Transverse colon (tissue), 4 donors: ENCODE measurements around the gene LMO7. TPM values are rescaled to one million over a fixed set of nuclear protein-coding genes. Genes with fewer than 3 reads are reported as not detected.

Experiments
- DNase-seq: peaks from one replicate; pipeline ENCODE4 v3.0.0-alpha.2; 2019
- H3K27ac ChIP-seq, 4 donors: fragments of 200-600 bp; sonication (generic); 2 replicates each; pipeline ENCODE4 v1.5.1; 2016 to 2018; ENCODE audit warnings: inconsistent platforms in 4 of 4
- H3K27me3 ChIP-seq: fragments of 200-600 bp; sonication (generic); 2 replicates; pipeline ENCODE4 v1.5.1; 2017; ENCODE audit warnings: inconsistent platforms
- H3K36me3 ChIP-seq, 4 donors: fragments of 200-600 bp; sonication (generic); 2 replicates each; pipeline ENCODE4 v1.5.1; 2017 to 2019; ENCODE audit warnings: inconsistent platforms in 4 of 4
- H3K4me1 ChIP-seq, 4 donors: fragments of 200-600 bp; sonication (generic); 2 replicates each; pipeline ENCODE4 v1.5.1; 2017 to 2020; ENCODE audit warnings: inconsistent platforms in 4 of 4
- H3K4me3 ChIP-seq, 4 donors: fragments of 200-600 bp; sonication (generic); 1 replicate in 1 of 4; 2 replicates in 3 of 4; pipeline versions ENCODE4 v1.5.1 to v1.6.1; 2017 to 2019; ENCODE audit warnings: inconsistent platforms in 4 of 4
- H3K9me3 ChIP-seq, 2 donors: fragments of 200-600 bp; sonication (generic); 2 replicates each; pipeline ENCODE4 v1.5.1; 2017 to 2019; ENCODE audit warnings: inconsistent platforms in 2 of 2
- EP300 ChIP-seq: sonication (generic); formaldehyde crosslinking; IDR thresholded peaks from one replicate; pipeline ENCODE4 v1.6.1; 2017; ENCODE audit warnings: antibody characterized with exemption, low read depth
- POLR2A ChIP-seq: fragments of 450-650 bp; IDR thresholded peaks from one replicate; pipeline ENCODE4 v1.6.1; 2016; ENCODE audit warnings: antibody characterized with exemption, mild to moderate bottlenecking, moderate library complexity
- POLR2AphosphoS5 ChIP-seq, 3 donors: sonication (generic); formaldehyde crosslinking; IDR thresholded peaks; one replicate each; pipeline ENCODE4 v1.6.1; 2016; ENCODE audit warnings: antibody characterized with exemption in 3 of 3
- WGBS, 2 donors: methylation state at CpG; one replicate each; pipeline ENCODE4 v1.1.5; 2018; ENCODE audit warnings: low coverage in 1 of 2; 5-methylcytosine and 5-hydroxymethylcytosine counted together
- in situ Hi-C, 4 donors: fragments of 200-750 bp; cut with MboI; loops; one replicate each; pipeline versions ENCODE4 v1.15.0 to v1.15.1; 2017; ENCODE audit warnings: low sequenced_read_pairs in 3 of 4, low pct_ligation_motif_present in 1 of 4, low pct_unique_long_range_greater_than_20kb in 1 of 4
- intact Hi-C: fragments of 100-400 bp; cut with DNase I; formaldehyde crosslinking; loops from one replicate; pipeline ENCODE4 v1.15.1; 2023; ENCODE audit warnings: low total_unique reads
- total RNA-seq, 4 donors: library from RNA; depleted of rRNA; stranded (reverse); fragments of >200 nt; gene quantifications; one replicate each; pipeline ENCODE4 v1.1.0, GENCODE V29; 2016
- TF ChIP-seq, protein P1 (sequence below), 5 experiments: fragments of 200-600 bp in 3 of 5; fragments of 450-650 bp in 2 of 5; sonication (generic) in 3 of 5; IDR thresholded peaks; 1 replicate in 2 of 5; 2 replicates in 3 of 5; pipeline ENCODE4 v1.5.1; 2016 to 2017; ENCODE audit warnings: antibody characterized with exemption in 5 of 5, inconsistent platforms in 3 of 5, mild to moderate bottlenecking in 2 of 5, moderate library complexity in 1 of 5

Gene LMO7
- total RNA-seq, 4 donors from 2014 or later, result 82.6 to 304 (median 190) TPM

DNA sequence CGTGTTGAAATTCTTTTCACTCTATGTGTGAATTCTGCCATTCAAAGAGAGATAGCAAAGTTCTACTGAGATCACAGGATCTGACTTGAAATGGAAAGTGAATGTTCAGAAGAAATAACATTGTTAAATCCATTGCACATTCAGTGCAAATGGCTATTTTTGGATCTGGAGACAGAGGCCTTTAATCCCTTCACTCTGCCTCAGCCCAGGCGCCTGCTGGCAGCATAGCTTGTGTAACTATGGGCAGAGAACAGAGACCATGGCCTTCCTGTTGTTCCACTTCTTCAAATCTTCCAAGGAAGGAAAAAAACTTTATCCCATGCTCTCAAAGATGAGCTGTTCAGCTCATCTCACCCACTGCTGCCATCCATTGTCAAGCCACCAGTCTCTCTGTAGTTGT, 265.4 kb downstream of the LMO7 start:
- TF ChIP-seq POLR2A, result no peak
- no peak for TF ChIP-seq EP300
- TF ChIP-seq POLR2AphosphoS5 (IDR thresholded peaks at IDR 0.05), result no peak
- TF ChIP-seq, protein P1, sequence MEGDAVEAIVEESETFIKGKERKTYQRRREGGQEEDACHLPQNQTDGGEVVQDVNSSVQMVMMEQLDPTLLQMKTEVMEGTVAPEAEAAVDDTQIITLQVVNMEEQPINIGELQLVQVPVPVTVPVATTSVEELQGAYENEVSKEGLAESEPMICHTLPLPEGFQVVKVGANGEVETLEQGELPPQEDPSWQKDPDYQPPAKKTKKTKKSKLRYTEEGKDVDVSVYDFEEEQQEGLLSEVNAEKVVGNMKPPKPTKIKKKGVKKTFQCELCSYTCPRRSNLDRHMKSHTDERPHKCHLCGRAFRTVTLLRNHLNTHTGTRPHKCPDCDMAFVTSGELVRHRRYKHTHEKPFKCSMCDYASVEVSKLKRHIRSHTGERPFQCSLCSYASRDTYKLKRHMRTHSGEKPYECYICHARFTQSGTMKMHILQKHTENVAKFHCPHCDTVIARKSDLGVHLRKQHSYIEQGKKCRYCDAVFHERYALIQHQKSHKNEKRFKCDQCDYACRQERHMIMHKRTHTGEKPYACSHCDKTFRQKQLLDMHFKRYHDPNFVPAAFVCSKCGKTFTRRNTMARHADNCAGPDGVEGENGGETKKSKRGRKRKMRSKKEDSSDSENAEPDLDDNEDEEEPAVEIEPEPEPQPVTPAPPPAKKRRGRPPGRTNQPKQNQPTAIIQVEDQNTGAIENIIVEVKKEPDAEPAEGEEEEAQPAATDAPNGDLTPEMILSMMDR (IDR thresholded peaks at IDR 0.05), result no peak
- 65 to 79% methylated on average over 2 of the region's 2 CpGs for WGBS, 2 donors
- H3K4me1 ChIP-seq, result no peaks in the 10 kb centered on the region
- H3K27ac ChIP-seq, result no peak overlapping the region
- intact Hi-C loops, result no loop called here
- H3K4me3 ChIP-seq, result no peak overlapping the region
- in situ Hi-C loops, result no loop called here
- DNase-seq, result no peak
- H3K27me3 ChIP-seq, result no peaks in the 10 kb centered on the region
- H3K9me3 ChIP-seq, result no peaks in the 10 kb centered on the region
- no peaks in the 10 kb centered on the region for H3K36me3 ChIP-seq

DNA sequence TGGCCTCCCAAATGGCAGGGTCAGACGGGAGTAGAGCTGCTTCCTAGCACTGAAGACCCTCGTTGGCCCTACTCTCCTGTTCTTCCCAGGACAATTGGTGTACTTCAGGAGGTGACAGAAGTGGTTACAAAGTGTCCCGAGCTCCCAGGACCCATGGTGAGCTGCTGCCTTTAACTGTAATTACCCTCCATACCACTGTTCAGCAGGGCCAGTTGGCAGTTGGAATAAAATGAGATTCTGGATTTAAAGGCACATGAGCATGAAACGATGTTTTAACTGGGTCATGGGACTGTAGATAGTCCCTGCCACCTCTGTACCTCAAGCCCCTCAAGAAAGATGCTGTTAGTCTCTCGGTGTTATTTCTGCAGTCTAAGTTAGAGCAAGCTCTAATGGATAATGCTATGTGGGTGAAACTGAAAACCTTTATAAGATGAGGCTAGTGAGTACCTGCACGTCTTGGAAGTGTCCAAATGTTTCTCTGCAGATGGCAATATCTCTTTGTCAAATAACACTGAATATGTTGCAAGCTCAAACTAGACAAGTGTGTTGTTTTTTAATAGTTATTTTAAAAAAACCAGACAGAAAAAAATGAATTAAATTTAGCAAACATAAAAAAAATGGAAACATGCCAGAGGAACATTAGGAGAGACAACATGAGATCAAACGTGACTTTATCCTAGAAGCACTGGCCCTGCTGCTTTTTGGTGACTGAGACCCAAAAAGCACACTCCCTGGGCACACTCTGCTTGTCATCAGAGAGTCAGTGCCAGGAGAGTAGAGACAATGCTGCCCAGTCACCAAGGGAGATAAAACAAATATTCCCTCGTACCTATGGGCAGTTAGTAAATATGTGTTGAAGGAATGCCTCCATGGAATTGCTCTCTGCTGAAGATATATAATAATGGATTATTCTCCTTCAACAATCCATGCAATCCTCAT, 266.3 kb downstream of the LMO7 start:
- no peaks in the 10 kb centered on the region for H3K4me1 ChIP-seq
- H3K27ac ChIP-seq, result no peak overlapping the region
- 58 to 69% methylated on average over 5 to 8 of the region's 8 CpGs for WGBS, 2 donors
- DNase-seq, result no peak
- H3K27me3 ChIP-seq, result no peaks in the 10 kb centered on the region
- in situ Hi-C loops, result no loop called here
- H3K9me3 ChIP-seq, result no peaks in the 10 kb centered on the region
- intact Hi-C loops, result no loop called here
- no peaks in the 10 kb centered on the region for H3K36me3 ChIP-seq
- H3K4me3 ChIP-seq, result no peak overlapping the region
- TF ChIP-seq EP300, result no peak
- no peak for TF ChIP-seq POLR2A

DNA sequence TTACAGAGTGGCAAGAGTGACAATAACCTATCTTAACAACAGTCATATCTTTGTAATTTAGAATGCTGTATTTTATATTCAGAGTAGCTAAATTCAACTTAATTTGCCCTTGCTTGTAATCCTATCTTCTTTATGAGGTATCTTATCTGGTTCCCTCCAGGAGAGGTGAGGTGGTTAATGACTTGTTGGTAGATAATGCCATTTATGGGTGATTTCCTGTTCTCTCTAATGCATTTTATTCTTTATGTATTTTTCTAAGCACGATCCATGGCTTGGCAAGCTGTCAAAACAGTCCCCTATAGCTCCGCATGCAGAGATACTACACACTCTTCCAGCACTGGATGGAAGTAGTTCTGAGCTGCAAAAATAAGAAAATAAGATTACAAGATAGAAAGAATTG, 267.9 kb downstream of the LMO7 start:
- no peaks in the 10 kb centered on the region for H3K36me3 ChIP-seq
- no peak for TF ChIP-seq EP300
- TF ChIP-seq POLR2A, result no peak
- intact Hi-C loops (no loop called here), in situ Hi-C loops (no loop called here)
- WGBS, 2 donors, result 43 to 81% methylated on average over 2 of the region's 2 CpGs
- no peak for DNase-seq
- no peaks in the 10 kb centered on the region for H3K4me1 ChIP-seq
- H3K9me3 ChIP-seq, result no peaks in the 10 kb centered on the region
- H3K27me3 ChIP-seq, result no peaks in the 10 kb centered on the region
- H3K27ac ChIP-seq, result no peak overlapping the region
- H3K4me3 ChIP-seq, result no peak overlapping the region

DNA sequence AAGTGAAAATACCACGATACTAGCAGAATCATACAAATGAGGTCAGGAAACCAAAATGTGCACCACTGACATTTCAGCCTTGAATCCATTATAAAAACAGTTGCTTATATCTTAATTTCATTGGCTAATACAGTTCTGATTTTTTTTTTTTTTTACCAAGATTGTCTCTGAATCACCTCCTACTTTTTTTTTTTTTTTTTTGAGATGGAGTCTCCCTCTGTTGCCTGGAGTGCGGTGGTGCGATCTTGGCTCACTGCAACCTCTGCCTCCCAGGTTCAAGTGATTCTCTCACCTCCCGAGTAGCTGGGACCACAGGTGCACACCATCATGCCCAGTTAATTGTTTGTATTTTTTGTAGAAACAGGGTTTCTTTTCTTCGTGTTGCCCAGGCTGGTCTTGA, 270.2 kb downstream of the LMO7 start:
- in situ Hi-C loops, result no loop called here
- Histone ChIP-seq H3K27ac (no peak overlapping the region), H3K36me3 (no peaks in the 10 kb centered on the region), H3K4me3 (no peak overlapping the region), H3K27me3 (no peaks in the 10 kb centered on the region), H3K4me1 (no peaks in the 10 kb centered on the region), H3K9me3 (no peaks in the 10 kb centered on the region)
- no peak for DNase-seq
- intact Hi-C loops, result no loop called here
- TF ChIP-seq POLR2AphosphoS5 (IDR thresholded peaks at IDR 0.05) (no peak), EP300 (no peak), POLR2A (no peak)
- TF ChIP-seq, protein P1 (IDR thresholded peaks at IDR 0.05), result no peak
- 63 to 83% methylated on average over 2 to 5 of the region's 5 CpGs for WGBS, 2 donors

DNA sequence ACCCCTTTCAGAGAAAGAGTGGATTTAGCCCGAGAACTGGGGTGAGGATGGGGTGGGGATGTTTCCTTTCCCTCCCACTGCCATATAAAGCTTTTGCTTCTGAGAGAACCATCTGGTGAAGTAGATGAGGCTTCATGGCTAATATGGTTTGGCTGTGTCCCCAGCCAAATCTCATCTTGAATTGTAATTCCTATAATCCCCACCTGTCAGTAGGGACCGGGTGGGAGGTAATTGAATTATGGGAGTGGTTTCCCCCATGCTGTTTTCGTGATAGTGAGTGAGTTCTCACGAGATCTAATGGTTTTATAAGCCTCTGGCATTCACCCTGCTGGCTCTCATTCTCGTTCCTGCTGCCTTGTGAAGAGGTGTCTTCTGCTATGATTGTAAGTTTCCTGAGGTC, 270.9 kb downstream of the LMO7 start:
- no peaks in the 10 kb centered on the region for H3K27me3 ChIP-seq
- no peaks in the 10 kb centered on the region for H3K36me3 ChIP-seq
- in situ Hi-C loops, result no loop called here
- TF ChIP-seq POLR2A, result no peak
- no peak for TF ChIP-seq POLR2AphosphoS5 (IDR thresholded peaks at IDR 0.05)
- no peak for TF ChIP-seq EP300
- no peak overlapping the region for H3K4me3 ChIP-seq
- intact Hi-C loops, result no loop called here
- DNase-seq, result no peak
- no peak overlapping the region for H3K27ac ChIP-seq
- H3K4me1 ChIP-seq, result no peaks in the 10 kb centered on the region
- 29% methylated on average over 5 of the region's 5 CpGs; no CpG with 5 or more reads in 1 of the 2 donors for WGBS, 2 donors
- no peaks in the 10 kb centered on the region for H3K9me3 ChIP-seq
